Nephron progenitor cell (in vitro differentiated cells): Measurements from ENCODE around the gene DNMBP.
"Not testable (repeated sequence)": the region's sequence is repeated elsewhere in the genome, so short reads cannot be mapped to it uniquely, and the experiment has no call there.

Experiments
- DNase-seq: peaks from one replicate; pipeline ENCODE4 v3.0.0; 2021
- H3K27ac Mint-ChIP-seq: 2 replicates; pipeline ENCODE4 v1.8.0; 2021; ENCODE audit warnings: mild to moderate bottlenecking, moderate library complexity, mixed read lengths
- H3K27me3 Mint-ChIP-seq: 2 replicates; pipeline ENCODE4 v1.8.0; 2021; ENCODE audit warnings: mild to moderate bottlenecking, low read depth, mixed read lengths; ENCODE audit not compliant: poor library complexity
- H3K36me3 Mint-ChIP-seq: 2 replicates; pipeline ENCODE4 v1.8.0; 2021; ENCODE audit warnings: low read depth, mixed read lengths
- H3K4me1 Mint-ChIP-seq: 2 replicates; pipeline ENCODE4 v1.8.0; 2021; ENCODE audit warnings: mixed read lengths
- H3K4me3 Mint-ChIP-seq: 2 replicates; pipeline ENCODE4 v1.8.0; 2021; ENCODE audit warnings: mild to moderate bottlenecking, moderate library complexity, mixed read lengths
- H3K9me3 Mint-ChIP-seq: 2 replicates; pipeline ENCODE4 v1.8.0; 2021; ENCODE audit warnings: mild to moderate bottlenecking, moderate library complexity, mixed read lengths
- TF ChIP-seq, protein P1 (sequence below): fragments of 200-600 bp; sonication (generic); IDR thresholded peaks from 2 replicates; pipeline ENCODE4 v1.5.0; 2021; ENCODE audit warnings: antibody characterized with exemption

Gene DNMBP

DNA sequence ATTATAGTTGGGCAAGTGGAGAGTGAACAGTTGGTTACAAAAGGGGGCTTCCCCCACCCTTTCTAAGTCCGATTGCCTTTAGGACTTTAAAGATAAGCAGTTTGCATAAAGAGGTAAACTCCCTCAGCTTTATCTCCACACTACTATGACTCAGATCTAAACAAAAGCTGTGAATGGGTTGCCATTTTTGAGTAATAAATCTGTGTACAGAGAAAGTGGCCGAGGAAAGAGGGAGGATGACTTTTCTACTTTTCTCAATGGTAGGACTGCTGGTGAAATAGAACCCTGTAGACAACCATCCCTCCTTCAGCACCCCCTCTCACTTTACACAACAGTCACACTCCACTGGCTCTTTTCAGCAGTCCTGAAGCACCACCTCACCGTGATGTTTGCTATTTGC, 71.2 kb downstream of the DNMBP start:
- Mint-ChIP-seq H3K36me3 (peaks cover 19% of the 10 kb centered on the region), H3K9me3 (peaks cover 22% of the 10 kb centered on the region), H3K27ac (no peak overlapping the region), H3K4me3 (no peak overlapping the region), H3K27me3 (no peaks in the 10 kb centered on the region), H3K4me1 (peaks cover 32% of the 10 kb centered on the region)
- TF ChIP-seq, protein P1, sequence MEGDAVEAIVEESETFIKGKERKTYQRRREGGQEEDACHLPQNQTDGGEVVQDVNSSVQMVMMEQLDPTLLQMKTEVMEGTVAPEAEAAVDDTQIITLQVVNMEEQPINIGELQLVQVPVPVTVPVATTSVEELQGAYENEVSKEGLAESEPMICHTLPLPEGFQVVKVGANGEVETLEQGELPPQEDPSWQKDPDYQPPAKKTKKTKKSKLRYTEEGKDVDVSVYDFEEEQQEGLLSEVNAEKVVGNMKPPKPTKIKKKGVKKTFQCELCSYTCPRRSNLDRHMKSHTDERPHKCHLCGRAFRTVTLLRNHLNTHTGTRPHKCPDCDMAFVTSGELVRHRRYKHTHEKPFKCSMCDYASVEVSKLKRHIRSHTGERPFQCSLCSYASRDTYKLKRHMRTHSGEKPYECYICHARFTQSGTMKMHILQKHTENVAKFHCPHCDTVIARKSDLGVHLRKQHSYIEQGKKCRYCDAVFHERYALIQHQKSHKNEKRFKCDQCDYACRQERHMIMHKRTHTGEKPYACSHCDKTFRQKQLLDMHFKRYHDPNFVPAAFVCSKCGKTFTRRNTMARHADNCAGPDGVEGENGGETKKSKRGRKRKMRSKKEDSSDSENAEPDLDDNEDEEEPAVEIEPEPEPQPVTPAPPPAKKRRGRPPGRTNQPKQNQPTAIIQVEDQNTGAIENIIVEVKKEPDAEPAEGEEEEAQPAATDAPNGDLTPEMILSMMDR = no peak
- DNase-seq = no peak

DNA sequence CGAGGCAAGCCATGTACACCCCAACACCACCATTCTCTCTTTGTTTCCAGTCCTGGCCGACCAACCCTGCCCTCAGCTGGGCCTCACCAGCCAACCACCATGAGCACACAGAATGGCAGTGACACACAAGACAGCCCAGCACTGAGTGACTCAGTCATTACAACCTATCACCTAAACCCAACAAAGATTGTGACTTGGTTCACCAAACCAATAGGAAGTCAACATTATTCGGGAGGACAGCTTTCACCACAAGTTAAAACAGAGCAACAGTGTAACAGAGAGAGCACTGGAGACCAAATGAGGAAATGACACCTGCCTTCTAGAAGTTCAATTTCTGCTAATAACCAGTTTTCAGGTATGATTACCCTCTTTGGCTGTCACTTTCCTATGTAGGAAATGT, 72.1 kb downstream of the DNMBP start:
- TF ChIP-seq, protein P1 = no peak
- Mint-ChIP-seq H3K4me3 (no peak overlapping the region), H3K9me3 (peaks cover 22% of the 10 kb centered on the region), H3K36me3 (peaks cover 19% of the 10 kb centered on the region), H3K27ac (no peak overlapping the region), H3K4me1 (peaks cover 35% of the 10 kb centered on the region), H3K27me3 (no peaks in the 10 kb centered on the region)
- no peak for DNase-seq

DNA sequence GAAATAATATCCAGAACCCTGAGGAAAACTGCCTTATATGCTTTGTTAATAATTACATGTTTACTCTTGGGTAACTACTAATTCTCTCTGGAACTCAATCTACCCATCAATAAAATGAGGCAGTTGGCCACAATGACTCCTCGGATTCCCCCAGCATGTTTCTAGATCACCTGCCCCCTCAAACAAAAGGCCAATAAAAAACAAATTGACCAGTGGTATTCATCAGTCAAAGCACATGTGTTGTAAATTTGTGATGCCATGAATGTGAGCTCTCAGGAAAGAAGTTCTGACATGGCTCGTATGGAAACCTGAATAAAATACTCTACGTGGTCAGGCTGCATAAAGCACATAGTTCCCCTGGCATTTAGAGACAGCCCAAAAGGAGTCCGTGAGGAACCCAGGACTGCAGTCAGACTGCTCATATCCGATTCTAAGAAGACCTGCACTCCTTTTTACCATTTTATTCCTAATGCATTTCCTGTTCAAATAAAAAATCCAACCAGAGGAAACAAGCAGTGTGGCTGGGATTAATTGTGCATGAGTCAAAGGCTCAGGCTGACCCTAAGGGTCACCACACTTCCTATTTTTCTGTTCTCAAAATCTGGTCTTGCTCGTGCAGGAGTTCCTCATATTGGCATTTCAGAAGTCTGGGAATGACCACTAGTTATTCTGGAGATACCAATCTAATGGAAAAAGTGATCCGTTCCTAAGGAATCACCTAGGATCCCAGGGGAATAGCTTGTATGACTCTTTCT, 77.4 kb downstream of the DNMBP start:
- H3K27me3 Mint-ChIP-seq = not testable (repeated sequence)

DNA sequence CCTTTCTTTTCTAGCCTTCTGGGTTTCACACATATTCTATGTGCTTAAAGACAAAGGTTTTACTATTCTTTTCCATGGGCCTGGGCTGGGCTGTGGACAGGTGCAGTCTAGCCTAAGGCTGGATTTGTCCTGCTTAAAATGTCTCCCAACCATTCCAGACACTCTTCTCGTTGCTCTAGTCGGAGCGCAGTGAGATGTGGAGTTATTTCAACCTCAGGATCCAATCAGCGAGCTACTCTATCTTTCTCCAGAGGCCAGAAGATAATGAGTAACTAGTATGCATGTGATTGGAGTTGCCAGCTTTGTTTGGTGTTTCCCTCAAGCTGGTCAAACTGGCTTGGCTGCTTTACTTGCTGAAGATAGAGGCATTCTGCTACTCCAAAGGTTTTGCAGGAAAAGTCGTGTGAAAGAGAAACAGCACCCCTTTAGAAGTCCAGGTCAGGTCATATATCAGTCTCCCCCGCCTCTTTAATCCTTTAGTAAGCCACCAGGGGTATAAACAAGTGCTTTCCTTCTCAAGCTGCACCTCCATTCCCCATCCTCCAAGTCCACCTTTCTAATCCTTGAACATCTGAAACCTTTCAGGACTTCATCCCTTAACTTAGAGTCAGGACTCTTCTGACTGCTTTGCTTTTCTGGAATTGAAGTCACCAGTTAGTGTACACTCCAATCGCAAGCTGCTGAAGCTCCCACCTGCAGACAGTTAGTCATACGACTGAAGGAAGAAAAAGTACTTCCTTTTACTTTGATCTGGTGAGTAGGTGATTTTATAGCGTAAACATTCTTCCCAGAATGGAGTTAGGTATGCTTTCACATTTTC, 78.8 kb downstream of the DNMBP start:
- Mint-ChIP-seq H3K9me3 (no peaks in the 10 kb centered on the region), H3K27ac (peak overlapping the region; percentile 77), H3K4me3 (peak overlapping the region; percentile 42), H3K36me3 (no peaks in the 10 kb centered on the region), H3K4me1 (peaks cover 55% of the 10 kb centered on the region), H3K27me3 (peaks cover 2% of the 10 kb centered on the region)
- DNase-seq = no peak
- TF ChIP-seq, protein P1 = no peak

More for the DNA sequence above, 77.4 kb downstream of the DNMBP start:
- Mint-ChIP-seq H3K4me1 (peaks cover 43% of the 10 kb centered on the region), H3K27ac (peak overlapping the region; percentile 62)
- not testable (repeated sequence) for H3K4me3 Mint-ChIP-seq, DNase-seq, H3K9me3 Mint-ChIP-seq, H3K36me3 Mint-ChIP-seq

DNA sequence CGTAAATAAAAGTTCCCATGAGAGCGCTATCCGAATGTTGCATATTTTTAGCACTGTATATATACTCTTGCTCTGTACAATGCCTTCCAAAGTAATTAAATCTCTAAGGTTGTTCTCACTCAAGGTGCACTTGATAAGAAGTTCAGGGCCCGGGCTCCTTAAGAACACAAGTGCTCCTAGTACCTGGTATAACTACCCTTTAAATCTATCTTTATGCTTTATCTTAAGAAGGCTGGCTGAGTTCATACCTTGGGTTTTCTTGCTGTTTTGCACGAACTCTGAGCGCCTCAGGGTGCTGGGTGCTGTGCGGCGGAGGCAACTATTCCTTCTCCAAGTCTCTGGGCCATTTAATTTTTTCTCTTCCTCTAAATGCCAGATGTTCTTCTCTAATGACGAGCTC, 80.4 kb downstream of the DNMBP start:
- Mint-ChIP-seq H3K27me3 (peaks cover 2% of the 10 kb centered on the region), H3K36me3 (no peaks in the 10 kb centered on the region), H3K4me1 (peaks cover 55% of the 10 kb centered on the region), H3K9me3 (no peaks in the 10 kb centered on the region), H3K27ac (no peak overlapping the region), H3K4me3 (no peak overlapping the region)
- TF ChIP-seq, protein P1 = no peak
- DNase-seq = no peak

DNA sequence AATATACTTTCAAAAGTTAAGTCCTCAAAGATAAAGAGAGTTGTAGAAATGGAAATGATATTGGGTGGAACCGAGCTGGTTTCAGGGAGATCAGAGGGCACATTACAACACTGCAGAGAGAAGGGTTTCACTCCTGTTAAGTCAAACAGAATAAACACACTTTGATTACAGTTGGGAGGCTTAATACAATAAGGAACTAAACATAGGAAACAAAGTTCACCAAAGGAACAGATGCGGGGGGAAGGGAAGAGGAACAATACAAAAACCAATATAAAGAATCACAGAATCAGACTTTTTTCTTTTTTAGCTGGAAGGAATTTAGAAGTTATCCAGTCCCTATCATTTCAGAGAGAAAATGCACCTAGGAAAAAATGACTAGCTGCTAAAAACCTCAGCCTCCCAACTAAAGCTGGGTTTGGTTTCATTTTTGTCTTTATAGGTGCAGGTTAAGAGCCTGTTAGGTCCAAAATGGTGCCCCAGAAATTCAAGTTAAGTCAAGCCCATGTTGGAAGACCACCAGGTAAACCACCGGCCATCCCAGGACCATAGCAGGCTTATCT, 81.9 kb downstream of the DNMBP start:
- H3K4me3 Mint-ChIP-seq = no peak overlapping the region
- no peak overlapping the region for H3K27ac Mint-ChIP-seq
- DNase-seq = no peak

More for the DNA sequence above, 81.9 kb downstream of the DNMBP start:
- TF ChIP-seq, protein P1 = no peak
- no peaks in the 10 kb centered on the region for H3K9me3 Mint-ChIP-seq
- no peaks in the 10 kb centered on the region for H3K36me3 Mint-ChIP-seq
- peaks cover 2% of the 10 kb centered on the region for H3K27me3 Mint-ChIP-seq
- H3K4me1 Mint-ChIP-seq = peaks cover 51% of the 10 kb centered on the region
